Stimulated activated CD8-positive, alpha-beta memory T cell treated with anti-CD3 and anti-CD28 coated beads, Interleukin-12 subunit alpha, Interleukin-12 subunit beta, amount 100 ng/mL, for 4 hours (primary cell): ENCODE measurements around the gene CACNA2D3.

ENCODE experiments used
- DNase-seq: peaks from one replicate; pipeline ENCODE4 v3.0.0-alpha.2; 2020; ENCODE audit warnings: low read depth

The CACNA2D3 gene

DNA sequence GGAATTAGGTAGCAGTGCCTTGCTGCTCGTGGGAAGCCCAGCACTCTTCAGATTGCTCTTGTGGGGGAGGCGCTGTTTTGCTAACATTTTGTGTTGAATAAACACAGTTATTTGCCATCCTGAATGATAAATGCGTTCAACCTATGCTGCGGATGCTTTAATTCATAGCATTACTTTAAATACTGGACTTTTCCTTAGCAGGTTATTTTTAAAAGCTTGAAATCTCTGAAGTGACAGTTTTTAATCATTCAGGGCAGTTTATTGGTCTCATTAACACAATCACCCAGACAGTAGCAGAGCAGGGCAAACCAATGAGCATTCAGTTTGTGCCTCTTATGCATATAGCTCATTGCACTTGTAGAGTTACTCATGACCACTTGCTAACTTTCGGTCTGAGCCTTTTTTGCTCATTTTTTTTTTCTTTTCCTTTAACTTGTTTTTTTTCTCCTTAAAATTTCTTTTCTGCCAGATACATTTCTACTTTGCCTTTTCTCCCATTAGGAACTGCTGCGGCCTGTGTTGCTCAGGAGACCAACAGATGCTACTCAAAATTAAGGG, 5.2 kb downstream of the CACNA2D3 start:
- DNase-seq: no peak

GRCh38 chr3:54131026-54131605, 8.8 kb downstream of the CACNA2D3 start:
- DNase-seq: no peak

DNA sequence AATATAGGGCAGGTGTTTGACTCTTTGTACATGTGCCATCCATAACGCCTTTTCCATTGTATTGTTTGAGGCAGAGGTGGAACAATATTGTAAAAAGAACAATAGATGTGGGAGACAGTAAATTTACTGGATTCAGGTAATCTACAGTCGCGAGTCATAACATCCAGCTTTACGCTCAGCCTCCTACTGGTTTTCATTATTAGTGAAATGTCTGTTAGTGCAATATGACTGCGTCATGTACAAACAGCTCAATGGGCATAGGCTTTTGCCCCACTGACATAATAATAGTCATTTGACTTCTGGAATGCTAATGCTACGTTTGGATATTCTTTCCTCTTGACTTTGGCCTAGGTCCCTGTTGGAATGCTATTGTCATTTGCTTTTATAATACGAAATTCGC, 9.5 kb downstream of the CACNA2D3 start:
- no peak for DNase-seq

- DNase-seq: no peak
Measured at GRCh38 chr3:54132685-54133084, 10.3 kb downstream of the CACNA2D3 start.

DNA sequence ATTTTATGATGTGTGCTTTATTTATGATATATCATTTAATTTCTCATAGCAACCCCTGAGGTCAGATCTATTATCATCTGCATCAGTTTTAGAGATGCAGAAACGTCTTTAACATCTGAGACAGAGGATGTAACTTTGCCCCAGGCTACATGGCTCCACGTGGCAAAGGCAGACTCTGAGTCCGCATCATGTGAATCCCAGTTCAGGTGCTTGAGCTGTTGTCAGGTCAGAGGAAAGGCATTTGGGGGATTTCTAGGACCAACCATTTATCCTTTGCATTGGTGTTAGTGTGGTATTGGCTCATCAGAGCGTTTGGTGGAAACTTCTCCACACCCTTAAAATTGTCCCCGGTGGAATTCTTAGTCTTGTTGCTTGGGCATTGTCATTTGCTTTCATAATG, 10.8 kb downstream of the CACNA2D3 start:
- no peak for DNase-seq

DNA sequence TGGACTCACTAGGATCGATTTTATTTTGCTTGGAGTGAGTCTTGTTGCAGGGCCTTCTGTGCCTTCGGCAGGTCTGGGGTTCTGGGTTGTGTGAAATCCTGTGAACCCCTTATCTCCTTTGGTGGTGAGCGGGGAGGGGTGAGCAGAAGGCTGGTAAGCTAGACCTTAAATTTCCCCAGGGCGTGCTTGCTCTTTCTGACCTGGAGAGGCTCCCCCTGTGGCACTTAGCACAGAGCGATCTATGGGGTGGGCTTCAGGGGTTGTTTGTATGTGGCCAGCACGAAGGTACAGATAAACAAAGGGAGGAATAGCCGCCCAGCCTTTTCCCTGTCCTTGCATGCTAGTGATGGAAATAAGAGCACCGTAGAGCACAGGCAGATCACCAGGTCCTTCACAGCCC, 11.8 kb downstream of the CACNA2D3 start:
- DNase-seq: no peak

DNA sequence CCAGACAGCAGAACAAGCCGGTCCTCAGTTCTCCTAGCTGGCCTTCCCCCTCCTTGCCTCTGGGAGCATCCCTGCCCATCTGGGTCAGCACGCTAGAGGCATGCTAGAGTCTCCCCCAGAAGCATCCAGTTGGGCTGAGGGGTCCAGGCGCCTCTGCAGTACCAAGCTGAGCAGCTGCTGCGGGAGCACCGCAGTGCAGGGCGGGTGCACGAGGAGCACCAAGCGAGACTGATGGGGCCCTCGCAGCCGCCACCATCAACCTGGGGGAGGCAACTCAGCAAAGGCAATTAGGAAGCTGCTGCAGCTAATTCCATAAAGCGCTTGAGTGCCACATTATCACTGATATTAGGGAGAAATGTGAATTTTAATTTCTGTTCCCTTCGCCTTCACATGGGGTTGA, 12.4 kb downstream of the CACNA2D3 start:
- no peak for DNase-seq

- DNase-seq: no peak
Measured at GRCh38 chr3:54137311-54137710, 15.0 kb downstream of the CACNA2D3 start.

DNA sequence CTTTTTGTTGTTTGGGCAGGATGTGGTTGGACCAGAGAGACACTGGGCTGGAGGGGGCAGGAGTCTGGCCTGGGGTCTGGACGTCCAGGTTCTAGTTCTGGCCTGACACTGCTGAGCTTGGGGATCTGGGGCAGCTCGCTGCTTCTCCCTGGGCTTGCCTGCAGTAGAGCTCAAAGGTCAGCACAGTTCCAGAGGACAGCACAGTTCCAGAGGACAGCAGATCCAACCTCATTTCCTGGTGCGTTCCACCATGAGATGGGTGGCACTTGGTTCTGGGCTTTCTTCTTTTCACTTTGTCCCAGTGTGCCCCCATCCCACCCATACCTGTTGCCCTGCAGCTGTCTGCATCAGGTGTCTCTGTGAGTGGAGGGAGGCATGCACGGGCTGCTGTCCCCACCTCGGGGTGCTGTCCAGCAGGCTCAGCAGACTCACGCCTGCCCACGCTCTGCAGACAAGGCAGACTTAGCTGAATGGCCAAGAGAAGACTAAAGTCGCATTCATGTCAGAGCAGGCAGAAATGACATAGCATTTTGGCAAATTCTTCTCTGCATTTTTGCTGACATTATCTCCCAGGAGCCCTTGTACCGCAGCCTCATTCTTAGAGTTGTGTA, 16.7 kb downstream of the CACNA2D3 start:
- DNase-seq: no peak

DNA sequence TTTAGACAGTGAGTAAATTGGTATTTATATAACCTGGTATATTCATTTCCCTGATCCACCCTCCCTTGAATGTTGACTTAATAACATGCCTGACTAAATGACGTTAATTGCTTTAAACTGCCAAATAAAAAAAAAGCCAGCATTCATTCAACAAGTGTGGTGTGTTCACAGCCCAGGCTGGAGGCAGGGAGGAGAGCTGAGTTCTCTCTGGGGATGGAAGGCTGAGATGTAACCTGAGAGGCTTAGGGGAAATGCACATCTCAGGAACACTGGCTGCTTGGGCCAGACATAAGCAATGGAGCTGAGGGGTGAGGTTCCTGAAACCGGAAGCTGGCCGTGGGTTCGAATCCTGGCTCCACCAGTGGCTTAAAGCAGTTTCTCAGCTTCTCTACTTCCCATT, 17.3 kb downstream of the CACNA2D3 start:
- no peak for DNase-seq

DNA sequence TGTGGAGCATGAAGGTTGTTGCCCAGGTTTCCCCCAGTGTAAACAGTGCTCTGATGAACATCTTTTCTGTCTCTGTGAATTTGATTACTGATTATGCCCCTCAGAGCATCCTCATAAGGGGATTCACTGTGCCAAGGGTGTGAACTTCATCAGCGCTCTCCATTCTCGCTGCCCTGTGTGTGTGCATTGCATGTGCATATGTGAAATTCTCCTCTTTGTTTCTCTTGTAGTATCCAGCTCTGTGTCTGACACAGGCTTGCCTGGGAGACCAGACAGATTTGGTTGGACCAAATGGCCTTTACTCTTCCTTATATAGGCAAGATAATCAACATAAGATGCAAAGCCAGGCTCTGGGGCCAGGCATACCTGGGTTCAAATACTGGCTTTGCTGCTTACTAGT, 21.9 kb downstream of the CACNA2D3 start:
- no peak for DNase-seq

- DNase-seq: no peak
Measured at GRCh38 chr3:54146506-54147239, 24.3 kb downstream of the CACNA2D3 start.

DNA sequence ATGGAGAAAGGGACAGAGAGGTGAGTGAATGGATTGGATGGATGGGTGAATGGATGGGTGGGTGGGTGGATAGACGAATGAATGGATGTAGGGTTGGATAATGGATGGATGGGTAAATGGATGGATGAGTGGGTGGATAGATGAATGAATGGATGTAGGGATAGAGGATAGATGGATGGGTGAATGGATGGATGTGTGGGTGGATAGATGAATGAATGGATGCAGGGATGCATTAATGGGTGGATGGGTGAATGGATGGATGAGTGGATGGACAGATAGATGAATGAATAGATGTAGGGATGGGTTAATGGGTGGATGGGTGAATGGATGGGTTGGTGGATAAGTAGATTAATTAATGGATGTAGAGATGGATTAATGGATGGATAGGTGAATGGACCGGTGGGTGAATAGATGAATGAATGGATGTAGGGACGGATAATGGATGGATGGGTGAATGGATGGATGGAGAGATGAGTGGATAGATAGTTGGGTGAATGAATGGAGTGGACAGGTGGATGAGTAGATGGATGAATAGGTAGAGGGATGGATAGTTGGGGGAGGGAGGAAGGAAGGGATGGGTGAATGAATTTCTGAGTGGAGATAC, 28.6 kb downstream of the CACNA2D3 start:
- no peak for DNase-seq

DNA sequence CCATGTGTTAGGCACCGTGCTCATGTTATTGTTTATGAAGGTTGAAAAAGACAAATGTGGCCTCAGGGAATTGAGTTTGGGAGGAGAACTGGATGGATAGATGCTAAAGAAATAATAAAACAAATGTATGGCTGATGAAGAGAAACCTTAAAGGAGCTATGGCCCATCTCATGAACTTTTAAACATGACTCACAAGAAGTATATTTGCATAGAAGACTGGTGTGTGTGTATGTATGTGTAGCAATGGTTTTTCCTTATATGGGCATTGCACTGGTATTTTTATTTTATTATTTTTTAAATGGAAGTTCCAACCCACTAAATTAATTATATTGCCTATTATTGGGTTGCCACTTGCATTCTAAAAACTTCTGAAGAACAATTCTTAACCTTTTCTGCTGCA, 31.1 kb downstream of the CACNA2D3 start:
- no peak for DNase-seq

DNA sequence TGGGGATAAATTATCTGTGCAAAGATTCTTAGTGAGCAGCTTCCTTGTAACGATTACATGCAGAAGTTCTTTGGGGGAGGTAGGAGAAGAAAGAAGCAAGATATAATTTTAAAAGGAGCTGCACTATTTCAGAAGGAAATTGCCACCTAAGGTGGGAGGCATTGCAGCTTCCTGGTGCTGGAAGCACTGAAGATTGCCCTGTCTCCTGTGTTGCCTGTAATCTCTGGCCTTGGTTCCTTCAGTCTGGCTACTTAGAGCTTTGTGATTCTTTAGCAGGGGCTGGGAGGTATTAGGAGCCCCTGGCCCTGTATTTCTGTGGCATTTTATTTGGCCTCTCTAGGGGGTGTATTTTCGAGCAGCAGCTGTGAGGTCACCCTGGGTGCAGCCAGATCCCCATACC, 35.5 kb downstream of the CACNA2D3 start:
- DNase-seq: no peak

- DNase-seq: no peak
Measured at GRCh38 chr3:54159917-54160316, 37.6 kb downstream of the CACNA2D3 start.

DNA sequence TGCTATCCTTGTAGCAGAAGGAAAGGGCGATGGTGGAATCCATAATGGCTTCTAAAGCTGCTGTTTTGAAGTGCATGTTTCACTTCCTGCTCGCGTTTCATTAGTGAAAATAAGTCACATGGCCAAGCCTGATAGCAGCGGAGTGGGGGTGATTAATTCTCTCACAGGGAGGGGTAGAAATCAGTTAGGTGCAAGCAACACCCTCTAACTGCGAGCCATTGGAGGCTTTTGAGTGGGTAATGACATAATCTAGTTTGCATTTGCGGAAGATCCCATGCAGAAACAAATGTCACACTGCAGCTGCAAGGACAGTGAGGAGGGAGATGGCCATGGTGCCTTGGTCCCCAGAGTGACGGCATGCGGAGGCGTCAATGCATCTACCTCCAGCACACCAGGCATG, 41.1 kb downstream of the CACNA2D3 start:
- DNase-seq: no peak

GRCh38 chr3:54164192-54164975, 42.0 kb downstream of the CACNA2D3 start:
- DNase-seq: no peak

- DNase-seq: no peak
Measured at GRCh38 chr3:54165865-54166264, 43.5 kb downstream of the CACNA2D3 start.

DNA sequence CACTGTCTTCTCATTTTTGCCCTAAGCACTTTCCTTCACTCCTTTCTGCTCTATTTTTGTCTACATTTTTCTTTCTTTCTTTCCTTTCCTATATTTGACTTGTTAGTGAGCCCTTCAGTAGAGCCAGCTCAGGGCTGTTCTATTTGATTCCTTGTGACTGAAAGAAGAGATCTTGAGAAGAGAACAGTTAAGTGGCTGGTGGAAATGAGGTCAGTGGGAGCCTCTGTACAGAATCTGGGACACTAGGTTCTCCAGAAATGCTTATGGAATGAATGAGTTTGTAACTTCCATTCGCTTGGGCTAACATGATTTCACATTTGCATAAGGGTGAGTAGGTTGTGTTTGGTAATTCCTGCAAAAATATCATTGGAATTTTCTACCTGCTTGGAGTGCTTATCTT, 45.6 kb downstream of the CACNA2D3 start:
- DNase-seq: no peak

GRCh38 chr3:54168451-54168850, 46.1 kb downstream of the CACNA2D3 start:
- no peak for DNase-seq

- DNase-seq: no peak
Measured at GRCh38 chr3:54169524-54169923, 47.2 kb downstream of the CACNA2D3 start.
